T-helper 22 cell (primary cell): Measurements from ENCODE around the gene PDGFRB.

Experiments
- DNase-seq: peaks from one replicate; pipeline ENCODE4 v3.0.0-alpha.2; 2020; ENCODE audit warnings: low read depth

The PDGFRB gene

GRCh38 chr5:150155258-150156026 is at the start of gene PDGFRB:
PDGFRB (minus strand) TSS chr5:150155845; CDS start chr5:150137047, 18,798 bp downstream.
- DNase-seq = no peak

DNA sequence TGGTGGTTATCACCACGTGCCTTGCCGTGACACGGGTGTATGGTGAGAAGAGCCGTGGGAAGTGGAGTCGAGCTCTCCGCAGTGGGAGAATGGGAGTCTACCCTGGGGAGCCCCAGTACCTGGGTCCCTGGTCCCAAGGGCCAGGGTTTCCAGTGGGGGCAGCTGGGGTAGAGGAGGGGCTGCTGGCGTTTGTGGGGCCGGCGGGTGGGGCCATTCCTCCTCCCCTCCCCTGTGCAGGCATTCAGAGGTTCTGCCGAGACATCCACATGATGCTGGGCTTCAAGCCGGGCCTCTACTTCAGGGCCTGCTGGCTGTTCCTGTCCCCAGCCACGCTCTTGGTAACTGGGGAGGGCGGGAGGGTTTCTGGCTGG is 48.9 kb upstream of the PDGFRB start:
- no peak for DNase-seq

- DNase-seq = no peak
Measured at GRCh38 chr5:150203832-150204589, 48.4 kb upstream of the PDGFRB start.

GRCh38 chr5:150202501-150202900 is 46.9 kb upstream of the PDGFRB start:
- no peak for DNase-seq

DNA sequence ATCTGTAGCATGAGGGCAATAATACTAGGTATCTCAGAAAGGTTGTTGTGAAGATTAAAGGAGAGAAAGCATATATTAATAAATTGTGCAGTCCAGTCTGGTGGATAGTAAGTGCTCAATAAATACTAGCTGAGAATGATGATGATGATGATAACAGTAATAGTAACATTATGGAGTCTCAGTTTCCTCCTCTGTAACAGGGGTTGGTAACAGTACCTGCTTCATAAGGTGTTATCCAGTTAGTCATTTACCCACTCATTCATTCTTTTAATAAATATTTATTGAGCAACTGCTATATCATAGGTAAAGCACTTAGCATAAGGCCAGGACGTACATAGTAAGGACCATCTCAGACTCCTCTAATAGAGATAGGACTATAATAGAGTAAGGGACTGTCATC is 41.8 kb upstream of the PDGFRB start:
- no peak for DNase-seq

DNA sequence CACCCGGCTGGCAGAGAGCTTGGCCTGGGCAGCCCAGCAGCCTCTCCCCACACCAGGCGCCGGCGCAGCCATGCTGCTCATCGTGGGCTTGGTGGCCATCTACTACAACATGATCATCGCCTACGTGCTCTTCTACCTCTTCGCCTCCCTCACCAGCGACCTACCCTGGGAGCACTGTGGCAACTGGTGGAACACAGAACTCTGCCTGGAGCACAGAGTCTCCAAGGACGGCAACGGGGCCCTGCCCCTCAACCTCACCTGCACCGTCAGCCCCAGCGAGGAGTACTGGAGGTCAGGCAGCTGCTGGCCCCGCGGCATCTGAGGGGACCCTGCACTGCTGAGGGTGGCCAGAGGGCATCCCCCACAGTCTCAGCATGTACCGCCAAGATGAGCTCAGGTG is 41.3 kb upstream of the PDGFRB start:
- no peak for DNase-seq

GRCh38 chr5:150196514-150196913 is 40.9 kb upstream of the PDGFRB start:
- DNase-seq = no peak

- DNase-seq = no peak
Measured at GRCh38 chr5:150195736-150196485, 40.3 kb upstream of the PDGFRB start.

DNA sequence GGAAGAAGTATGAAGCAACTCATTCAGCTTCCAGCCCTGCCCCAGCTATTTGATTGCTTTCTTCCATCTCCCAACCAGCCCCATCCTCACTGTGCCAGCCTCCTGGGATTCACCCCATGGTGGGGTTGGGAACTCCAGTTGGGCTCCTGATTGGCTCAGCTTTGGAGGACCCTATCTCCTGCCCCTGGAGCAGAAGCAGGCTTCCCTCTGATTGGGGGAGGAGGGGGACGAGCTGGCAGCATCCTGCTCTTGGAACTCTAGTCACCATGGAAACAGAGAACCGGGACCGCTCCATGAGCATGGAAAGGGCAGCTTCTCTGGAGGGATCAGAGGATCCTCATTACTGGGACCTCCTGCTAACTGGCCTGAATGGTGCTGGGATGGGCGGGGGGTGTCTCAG is 36.8 kb upstream of the PDGFRB start:
- no peak for DNase-seq

GRCh38 chr5:150190987-150191386 is 35.3 kb upstream of the PDGFRB start:
- DNase-seq = no peak

DNA sequence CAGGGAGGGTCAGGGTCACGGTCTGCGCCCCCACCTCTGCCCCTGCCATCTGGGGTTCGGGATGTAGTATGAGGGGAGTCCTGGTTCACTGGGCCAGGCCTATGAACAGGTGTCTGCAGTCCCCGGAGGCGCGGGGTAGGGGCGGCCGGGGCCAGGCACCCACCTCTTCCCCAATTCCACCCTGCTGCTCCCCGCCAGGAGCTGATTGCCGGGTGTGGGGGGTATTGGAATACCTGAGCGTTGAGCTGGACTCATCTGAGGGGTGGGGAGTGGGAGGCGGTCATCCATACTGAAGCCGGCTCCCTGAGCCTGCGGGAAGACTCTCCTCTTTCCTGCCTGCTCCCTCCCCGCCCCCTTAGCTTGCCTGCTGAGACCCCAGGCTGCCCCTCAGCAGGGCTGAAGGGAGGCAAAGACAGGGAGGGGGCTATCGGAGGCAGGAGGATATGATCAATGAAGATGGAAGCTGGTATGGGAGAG is 34.9 kb upstream of the PDGFRB start:
- no peak for DNase-seq

GRCh38 chr5:150189728-150190502 is 34.3 kb upstream of the PDGFRB start, which contains the start of gene SLC6A7:
SLC6A7 (plus strand) TSS chr5:150190062; CDS start chr5:150190328, 266 bp downstream.
- DNase-seq = no peak

- no peak for DNase-seq
Measured at GRCh38 chr5:150189326-150189725, 33.7 kb upstream of the PDGFRB start.

GRCh38 chr5:150188146-150188842 is 32.6 kb upstream of the PDGFRB start:
- DNase-seq = no peak

DNA sequence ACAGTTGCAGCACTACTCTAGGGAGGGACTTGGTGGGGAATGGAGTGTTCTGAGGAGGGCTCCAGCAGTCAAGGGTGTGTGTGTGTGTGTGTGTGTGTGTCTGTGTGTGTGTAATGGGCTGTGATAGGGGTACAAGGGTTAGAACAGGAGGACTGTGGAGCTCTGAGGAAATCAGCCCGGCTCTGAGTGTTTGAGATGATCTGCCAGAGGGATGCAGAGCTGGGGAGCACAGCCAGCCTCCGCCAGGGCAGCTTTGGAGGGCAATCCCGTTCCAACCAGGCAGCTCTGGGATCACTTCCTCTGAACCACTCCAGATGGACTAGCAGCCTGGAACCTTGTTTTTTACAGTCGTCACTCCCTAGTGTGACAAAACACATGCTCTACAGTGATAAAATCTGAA is 31.3 kb upstream of the PDGFRB start:
- DNase-seq = no peak

DNA sequence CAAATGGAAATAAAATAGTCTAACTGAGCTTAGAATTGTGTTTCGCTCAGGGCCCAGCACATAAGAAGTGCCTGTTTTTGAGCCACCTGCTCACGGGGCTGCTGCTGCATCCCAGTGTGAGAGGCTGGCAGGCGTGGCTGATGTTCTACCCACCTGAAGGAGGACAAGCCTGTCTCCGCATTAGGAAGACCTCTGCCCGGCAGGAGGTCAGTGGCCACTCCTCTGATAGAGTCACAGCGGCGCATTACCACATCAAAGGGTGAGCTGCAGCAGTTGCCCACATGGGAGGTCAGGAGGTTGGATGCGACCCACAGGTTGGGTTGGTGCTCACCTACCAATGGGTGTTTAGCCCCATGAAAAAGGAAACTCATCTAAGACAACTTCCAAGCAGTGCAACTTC is 30.5 kb upstream of the PDGFRB start:
- no peak for DNase-seq

DNA sequence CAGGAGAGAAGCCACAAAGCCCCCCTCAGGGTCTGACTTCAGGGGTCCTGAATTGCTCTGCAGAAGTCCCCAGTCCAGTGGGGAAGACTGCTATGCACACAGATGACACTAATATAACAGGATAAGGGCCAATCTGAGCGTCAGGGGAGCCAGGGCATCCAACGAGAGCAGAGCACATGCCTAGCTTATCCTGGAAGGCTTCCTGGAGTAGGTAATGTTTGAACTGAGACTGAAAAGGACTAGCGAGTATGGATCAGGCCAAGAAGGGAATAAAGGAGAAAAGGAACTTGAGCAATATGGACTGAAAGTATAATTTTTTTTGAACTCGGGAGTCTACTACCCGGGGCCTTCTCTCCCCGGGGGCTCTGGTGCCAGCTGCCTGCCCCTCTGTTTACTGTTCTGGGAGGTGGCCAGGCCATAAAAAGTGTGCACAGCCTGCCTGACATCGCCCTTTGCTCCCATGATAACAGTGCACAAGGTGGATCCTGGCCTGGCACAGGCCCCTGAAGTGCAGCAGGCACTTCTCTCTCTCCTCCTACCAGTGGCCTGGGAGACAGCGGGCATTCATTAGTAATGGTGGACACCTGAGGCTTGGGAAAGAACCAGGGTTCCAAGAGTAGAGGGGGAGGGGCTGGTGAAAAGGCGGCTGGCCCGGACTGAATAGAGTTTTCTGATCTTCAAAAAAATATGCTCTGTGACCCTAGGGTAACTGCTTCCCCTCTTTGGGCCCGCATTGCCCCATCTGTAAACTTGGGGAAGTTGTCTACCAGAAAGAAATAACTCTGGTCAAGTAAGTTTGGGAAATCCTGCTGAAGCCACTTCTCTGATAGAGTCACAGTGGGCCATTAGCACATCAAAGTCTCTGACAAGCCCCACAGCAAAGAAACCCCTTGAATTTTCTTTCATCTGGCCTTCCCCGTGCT is 29.6 kb upstream of the PDGFRB start:
- no peak for DNase-seq

GRCh38 chr5:150184006-150184405 is 28.4 kb upstream of the PDGFRB start:
- no peak for DNase-seq

DNA sequence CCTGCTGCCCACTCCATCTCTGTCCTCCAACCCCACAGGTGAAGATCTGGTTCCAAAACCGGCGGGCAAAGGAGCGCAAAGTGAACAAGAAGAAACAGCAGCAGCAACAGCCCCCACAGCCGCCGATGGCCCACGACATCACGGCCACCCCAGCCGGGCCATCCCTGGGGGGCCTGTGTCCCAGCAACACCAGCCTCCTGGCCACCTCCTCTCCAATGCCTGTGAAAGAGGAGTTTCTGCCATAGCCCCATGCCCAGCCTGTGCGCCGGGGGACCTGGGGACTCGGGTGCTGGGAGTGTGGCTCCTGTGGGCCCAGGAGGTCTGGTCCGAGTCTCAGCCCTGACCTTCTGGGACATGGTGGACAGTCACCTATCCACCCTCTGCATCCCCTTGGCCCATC is 27.8 kb upstream of the PDGFRB start:
- no peak for DNase-seq

GRCh38 chr5:150182774-150183173 is 27.1 kb upstream of the PDGFRB start:
- no peak for DNase-seq
